Renal cortical epithelial cell (primary cell): ENCODE data around the gene RFT1. TPM values are rescaled to one million over a fixed set of nuclear protein-coding genes. Genes with fewer than 3 reads are reported as not detected.

ENCODE experiments used
- DNase-seq: peaks from one replicate; pipeline ENCODE4 v3.0.0-alpha.2; 2011; ENCODE audit warnings: low read depth
- total RNA-seq: library from RNA; depleted of rRNA; stranded (reverse); fragments of >200 nt; gene quantifications from 2 replicates; pipeline ENCODE4 v1.2.3, GENCODE V29; 2014

The RFT1 gene
- total RNA-seq = 15.0 and 16.5 TPM in 2 replicates

GRCh38 chr3:53130179-53131061 lies at the start of gene RFT1:
Gene RFT1, minus strand, starts transcription at chr3:53130435. Its CDS starts 35 bp downstream, at chr3:53130400.
- peak; percentile 85 for DNase-seq

- no peak for DNase-seq
These were observed 49.3 kb upstream of the RFT1 start for GRCh38 chr3:53179580-53179979.

- no peak for DNase-seq
These were observed 48.0 kb upstream of the RFT1 start for GRCh38 chr3:53178246-53178645.

- DNase-seq = no peak
These were observed 45.6 kb upstream of the RFT1 start for GRCh38 chr3:53175613-53176540.

- no peak for DNase-seq
These were observed 44.4 kb upstream of the RFT1 start for GRCh38 chr3:53174346-53175250.

- DNase-seq = no peak
These were observed 42.9 kb upstream of the RFT1 start for GRCh38 chr3:53173107-53173506.

GRCh38 chr3:53171827-53172505 lies 41.7 kb upstream of the RFT1 start:
- no peak for DNase-seq

- no peak for DNase-seq
These were observed 40.8 kb upstream of the RFT1 start for GRCh38 chr3:53171064-53171418.

- no peak for DNase-seq
These were observed 40.3 kb upstream of the RFT1 start for GRCh38 chr3:53170325-53171063.

- no peak for DNase-seq
These were observed 39.6 kb upstream of the RFT1 start for GRCh38 chr3:53169832-53170324.

GRCh38 chr3:53169045-53169831 lies 39.0 kb upstream of the RFT1 start:
- DNase-seq = no peak

GRCh38 chr3:53168175-53168923 lies 38.1 kb upstream of the RFT1 start:
- no peak for DNase-seq

- DNase-seq = no peak
These were observed 37.4 kb upstream of the RFT1 start for GRCh38 chr3:53167418-53168174.

GRCh38 chr3:53166781-53167291 lies 36.6 kb upstream of the RFT1 start:
- peak; percentile 33 for DNase-seq

GRCh38 chr3:53166206-53166605 lies 36.0 kb upstream of the RFT1 start:
- DNase-seq = no peak

GRCh38 chr3:53164911-53165310 lies 34.7 kb upstream of the RFT1 start:
- no peak for DNase-seq
